ENCODE data around the gene METTL16.

Gene METTL16

GRCh38 chr17:2398182-2398581, 113.5 kb downstream of the METTL16 start:
- peak overlapping the region; percentile 96 for H3K4me2 ChIP-seq (ENCODE audit: low read length)
- no peaks in the 10 kb centered on the region; the same call in 1 of the 2 replicates for H3K36me3 ChIP-seq (ENCODE audit: insufficient read depth, low read length)
- no peak overlapping the region for H2AFZ ChIP-seq (ENCODE audit: low read length)
- no peaks in the 10 kb centered on the region for H3K27me3 ChIP-seq (ENCODE audit: insufficient read depth, low read length)
- H3K27ac ChIP-seq (ENCODE audit: low read depth, low read length, poor library complexity, severe bottlenecking): peak overlapping the region; percentile 72
- no peaks in the 10 kb centered on the region for H3K9me3 ChIP-seq (ENCODE audit: low read length)
- H3K79me2 ChIP-seq (ENCODE audit: insufficient read depth, low read length): no peaks in the 10 kb centered on the region
- no peaks in the 10 kb centered on the region for H3F3A ChIP-seq (ENCODE audit: insufficient read depth, low read length)
- H3K4me3 ChIP-seq (ENCODE audit: low read depth, low read length, poor library complexity, severe bottlenecking): peak overlapping the region; percentile 84
- H3K9ac ChIP-seq (ENCODE audit: low read length): no peak overlapping the region; the same call in 1 of the 2 replicates
- no peaks in the 10 kb centered on the region for H3K9me2 ChIP-seq (ENCODE audit: low read depth, low read length)
- TF ChIP-seq CTCF (IDR thresholded peaks at IDR 0.05; ENCODE audit: low read length): no peak
- no peak for TF ChIP-seq EZH2 (IDR thresholded peaks at IDR 0.05; ENCODE audit: borderline replicate concordance, low read length)
- H3K4me1 ChIP-seq (ENCODE audit: insufficient read depth, low read length, severe bottlenecking): peaks cover 55% of the 10 kb centered on the region
- no peaks in the 10 kb centered on the region for H4K20me1 ChIP-seq (ENCODE audit: insufficient read depth, low read length)

GRCh38 chr17:2397247-2398171, 114.2 kb downstream of the METTL16 start:
- Histone ChIP-seq H3K27me3 (ENCODE audit: insufficient read depth, low read length) (no peaks in the 10 kb centered on the region), H3K79me2 (ENCODE audit: insufficient read depth, low read length) (no peaks in the 10 kb centered on the region), H3K4me3 (ENCODE audit: low read depth, low read length, poor library complexity, severe bottlenecking) (peak overlapping the region; percentile 50), H3K9me2 (ENCODE audit: low read depth, low read length) (no peaks in the 10 kb centered on the region), H3F3A (ENCODE audit: insufficient read depth, low read length) (no peaks in the 10 kb centered on the region), H4K20me1 (ENCODE audit: insufficient read depth, low read length) (no peaks in the 10 kb centered on the region), H3K9ac (ENCODE audit: low read length) (peak overlapping the region; percentile 54; the same call in 1 of the 2 replicates), H3K36me3 (ENCODE audit: insufficient read depth, low read length) (no peaks in the 10 kb centered on the region; the same call in 1 of the 2 replicates), H3K9me3 (ENCODE audit: low read length) (no peaks in the 10 kb centered on the region), H2AFZ (ENCODE audit: low read length) (no peak overlapping the region), H3K4me2 (ENCODE audit: low read length) (peak overlapping the region; percentile 57), H3K4me1 (ENCODE audit: insufficient read depth, low read length, severe bottlenecking) (peaks cover 48% of the 10 kb centered on the region), H3K27ac (ENCODE audit: low read depth, low read length, poor library complexity, severe bottlenecking) (peak overlapping the region; percentile 72)
- no peak for TF ChIP-seq CTCF (IDR thresholded peaks at IDR 0.05; ENCODE audit: low read length)
- TF ChIP-seq EZH2 (IDR thresholded peaks at IDR 0.05; ENCODE audit: borderline replicate concordance, low read length): no peak

GRCh38 chr17:2396568-2397246, 115.0 kb downstream of the METTL16 start:
- Histone ChIP-seq H4K20me1 (ENCODE audit: insufficient read depth, low read length) (no peaks in the 10 kb centered on the region), H3K9ac (ENCODE audit: low read length) (peak overlapping the region; percentile 54; the same call in 1 of the 2 replicates), H3K36me3 (ENCODE audit: insufficient read depth, low read length) (no peaks in the 10 kb centered on the region; the same call in 1 of the 2 replicates), H3K9me2 (ENCODE audit: low read depth, low read length) (no peaks in the 10 kb centered on the region), H3K27ac (ENCODE audit: low read depth, low read length, poor library complexity, severe bottlenecking) (peak overlapping the region; percentile 72), H3K27me3 (ENCODE audit: insufficient read depth, low read length) (no peaks in the 10 kb centered on the region), H3K4me3 (ENCODE audit: low read depth, low read length, poor library complexity, severe bottlenecking) (peak overlapping the region; percentile 50), H3K4me2 (ENCODE audit: low read length) (peak overlapping the region; percentile 57), H2AFZ (ENCODE audit: low read length) (no peak overlapping the region), H3K79me2 (ENCODE audit: insufficient read depth, low read length) (no peaks in the 10 kb centered on the region), H3K9me3 (ENCODE audit: low read length) (no peaks in the 10 kb centered on the region), H3K4me1 (ENCODE audit: insufficient read depth, low read length, severe bottlenecking) (peaks cover 49% of the 10 kb centered on the region), H3F3A (ENCODE audit: insufficient read depth, low read length) (no peaks in the 10 kb centered on the region)
- TF ChIP-seq CTCF (IDR thresholded peaks at IDR 0.05; ENCODE audit: low read length) (no peak), EZH2 (IDR thresholded peaks at IDR 0.05; ENCODE audit: borderline replicate concordance, low read length) (no peak)

Measured in OCI-LY1 (cell line).